Measurements from ENCODE around the gene MTPN.
A peak's percentile ranks its signal among the peaks of the same experiment; 100 is the strongest.

MTPN gene

DNA sequence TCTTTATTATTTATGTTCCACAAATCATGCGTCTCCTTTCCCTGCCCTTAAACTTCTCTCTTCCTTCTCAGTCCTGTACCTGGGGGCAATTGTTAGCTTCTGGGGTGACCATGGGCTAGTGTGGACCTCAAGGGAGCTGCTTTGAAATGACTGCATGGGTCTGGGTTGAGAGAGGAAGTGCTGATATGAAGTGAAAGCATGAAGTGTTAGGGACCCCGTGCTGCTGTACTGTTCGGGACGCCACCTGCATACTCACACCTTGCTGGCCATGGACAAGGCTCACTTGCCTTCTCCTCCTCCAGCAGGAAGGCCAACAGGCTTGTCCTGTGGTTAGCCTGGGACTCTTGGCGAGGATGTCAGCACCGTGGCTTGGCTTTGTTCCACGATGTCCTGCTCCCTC, 56.7 kb downstream of the MTPN start:
- DNase-seq: no peak

DNA sequence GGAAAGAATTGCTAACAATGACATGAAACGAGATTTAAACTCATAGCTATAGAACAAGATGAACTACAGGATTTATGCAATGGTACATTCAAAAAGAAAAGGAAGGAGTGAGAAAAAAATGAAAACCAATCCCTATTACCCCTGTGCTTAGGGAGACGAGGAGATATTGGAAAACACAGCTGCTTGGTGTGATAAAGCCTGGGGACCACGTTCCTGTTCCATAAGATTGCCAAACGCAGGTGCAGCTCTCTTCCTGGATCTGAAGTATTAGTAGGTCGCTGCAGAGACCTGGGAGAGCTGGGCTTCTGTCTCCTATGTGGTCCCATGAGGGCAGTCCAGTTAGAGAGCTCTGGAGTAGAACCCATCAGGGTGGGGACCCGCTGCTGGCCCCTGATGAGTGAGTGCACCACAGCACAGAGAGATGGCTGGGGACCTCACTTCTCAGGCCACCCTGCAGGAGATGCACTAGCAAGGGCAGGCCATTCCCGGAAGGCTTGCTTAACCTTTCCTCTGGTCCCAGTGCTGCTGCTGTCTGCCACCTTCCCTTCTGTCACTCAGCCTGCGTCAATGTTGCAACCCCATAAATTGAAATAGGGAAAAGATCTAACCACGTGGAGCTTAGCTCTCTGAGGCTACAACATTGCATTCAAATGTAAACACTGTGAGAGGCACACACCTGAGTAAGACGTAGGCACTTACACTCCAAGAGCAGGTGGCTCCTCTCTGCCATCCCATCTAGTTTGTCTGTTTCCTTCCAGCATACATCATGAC, 57.9 kb downstream of the MTPN start:
- no peak for DNase-seq

DNA sequence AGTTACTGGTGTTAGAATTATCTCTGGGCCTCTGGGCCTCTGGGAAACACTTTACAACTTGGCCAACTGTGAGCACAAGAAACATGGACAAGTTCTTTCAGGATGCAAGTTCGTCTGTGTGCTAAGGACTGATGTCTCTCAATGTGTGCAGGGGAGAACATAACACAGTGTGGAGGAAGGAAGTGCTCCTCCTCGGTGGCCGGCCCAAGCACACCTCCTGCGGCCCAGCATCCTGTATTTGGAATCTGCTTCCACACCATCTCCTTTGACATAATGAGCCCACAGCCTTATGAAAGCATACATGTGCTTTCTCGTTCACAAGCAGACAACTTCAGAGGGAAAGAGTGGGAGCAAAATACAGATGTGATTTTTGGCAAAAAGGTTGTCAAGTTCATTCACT, 59.0 kb downstream of the MTPN start:
- no peak for DNase-seq

DNA sequence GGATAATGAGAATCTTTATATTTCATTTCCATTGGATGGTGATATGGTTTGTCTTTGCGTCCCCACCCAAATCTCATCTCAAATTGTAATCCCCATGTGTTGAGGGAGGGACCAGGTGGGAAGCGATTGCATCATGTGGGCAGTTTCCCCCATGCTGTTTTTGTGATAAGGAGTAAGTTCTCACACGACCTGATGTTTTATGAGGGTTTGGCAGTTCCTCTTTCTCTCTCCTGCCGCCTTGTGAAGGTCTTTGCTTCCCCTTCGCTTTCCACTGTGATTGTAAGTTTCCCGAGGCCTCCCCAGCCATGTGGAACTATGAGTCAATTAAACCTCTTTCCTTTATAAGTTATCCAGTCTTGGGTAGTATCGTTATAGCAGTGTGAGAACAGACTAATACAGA, 59.4 kb downstream of the MTPN start:
- no peak for DNase-seq

DNA sequence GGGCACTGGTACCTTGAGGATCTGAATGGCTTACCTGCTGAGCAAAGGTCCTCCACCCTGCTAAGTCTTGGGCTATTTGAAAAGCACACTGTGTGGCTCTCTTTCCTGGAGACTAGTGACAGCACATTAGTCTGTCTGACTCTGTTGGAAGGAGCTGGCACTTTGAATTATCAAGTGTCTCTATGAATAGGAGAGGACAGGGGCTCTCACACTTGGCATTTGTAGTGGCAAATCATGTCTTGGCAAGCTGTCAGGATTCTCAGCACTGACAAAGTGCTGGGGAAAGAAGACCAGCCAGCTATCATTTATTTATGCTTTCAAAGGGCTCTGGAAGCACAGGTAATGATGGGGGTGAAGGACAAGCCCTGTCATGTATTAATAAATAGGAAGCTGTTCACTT, 62.8 kb downstream of the MTPN start:
- peak in 1 of 2 experiments; percentile 61 for DNase-seq

DNA sequence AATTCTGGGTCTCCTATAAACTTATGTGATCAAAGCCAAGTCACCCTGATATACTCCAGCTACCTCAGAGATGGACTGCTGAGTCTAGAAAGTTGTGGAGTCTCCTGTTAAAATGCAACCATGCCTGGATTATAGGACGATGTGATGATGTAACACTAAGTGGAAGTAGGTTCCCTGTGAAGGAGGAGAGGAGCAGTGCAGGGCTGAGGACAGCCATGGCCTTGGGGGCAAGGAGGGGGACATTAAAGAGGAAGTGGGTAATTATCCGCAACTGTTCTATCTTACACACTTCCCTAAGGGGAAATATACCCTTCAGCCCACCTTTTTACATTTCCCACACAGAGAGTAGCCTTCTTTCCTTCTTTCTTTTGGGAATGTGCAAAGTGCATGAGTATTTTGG, 63.8 kb downstream of the MTPN start:
- DNase-seq: no peak

DNA sequence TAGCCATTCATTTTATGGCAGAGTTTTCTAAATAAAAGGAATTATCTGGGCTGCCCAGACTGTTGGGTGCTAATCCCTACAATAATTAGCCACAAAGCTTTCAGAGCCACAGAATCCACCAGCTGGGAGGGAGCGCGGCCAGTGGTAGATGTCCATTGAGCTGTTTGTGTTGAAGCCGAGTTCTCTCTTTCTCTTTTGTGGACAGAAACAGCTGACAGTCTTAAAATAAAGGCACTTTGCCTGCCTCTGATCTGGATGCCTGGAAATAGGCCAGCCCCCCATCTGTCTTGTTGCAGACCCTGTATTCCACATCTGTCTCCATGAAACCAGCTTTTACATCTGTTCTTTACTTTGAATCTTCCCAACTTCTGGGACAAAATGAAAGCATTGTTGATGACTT, 66.1 kb downstream of the MTPN start:
- peak in 1 of 2 experiments; percentile 24 for DNase-seq

DNA sequence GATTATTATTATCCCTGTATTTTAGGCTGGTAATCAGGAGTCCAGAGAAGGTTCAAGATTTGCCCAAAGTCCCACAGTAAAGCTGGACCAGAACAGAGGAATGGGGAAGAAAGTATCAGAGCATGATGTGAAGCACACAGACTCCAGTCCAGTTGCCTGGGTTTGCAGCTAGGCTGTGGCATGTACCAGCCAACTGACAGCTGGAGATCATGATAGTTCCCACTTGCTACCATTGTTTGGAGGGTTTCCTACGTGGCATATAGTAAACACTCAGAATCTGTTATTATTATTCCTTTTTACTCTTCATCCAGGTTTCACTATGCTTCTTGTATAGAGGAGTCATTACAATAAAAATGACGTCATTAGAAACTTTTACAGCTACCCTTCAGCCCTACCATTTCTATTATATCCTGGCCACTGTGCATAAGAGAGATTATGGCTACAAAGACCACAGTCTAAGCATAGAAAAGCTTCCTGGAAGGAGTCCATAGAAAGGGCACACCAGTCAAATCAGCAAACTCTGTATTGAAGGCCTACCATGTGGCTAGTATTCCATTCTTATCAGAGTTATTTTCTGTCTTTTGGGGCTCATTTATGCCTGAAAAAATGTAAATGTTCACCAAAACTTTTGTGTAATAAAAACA, 66.6 kb downstream of the MTPN start:
- no peak for DNase-seq

DNA sequence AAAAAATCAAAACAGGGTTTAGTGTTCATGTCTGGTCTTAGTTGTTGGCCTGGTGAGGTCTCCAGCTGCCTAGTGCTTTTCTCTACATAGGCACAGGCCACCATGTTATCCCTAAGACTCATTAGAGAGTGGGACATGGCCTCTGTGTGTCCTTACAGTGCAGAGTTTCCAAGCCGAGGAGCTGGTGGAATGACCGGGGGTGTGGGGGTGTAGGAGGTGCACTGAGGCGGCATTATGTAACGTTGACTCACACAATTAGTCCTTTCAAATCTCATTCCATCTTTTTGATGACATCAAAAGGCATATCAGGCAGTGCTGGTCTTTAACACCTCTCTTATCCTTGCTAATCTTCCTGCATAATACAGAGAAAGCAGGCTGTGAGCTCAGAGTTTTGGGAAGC, 71.3 kb downstream of the MTPN start:
- DNase-seq: no peak

DNA sequence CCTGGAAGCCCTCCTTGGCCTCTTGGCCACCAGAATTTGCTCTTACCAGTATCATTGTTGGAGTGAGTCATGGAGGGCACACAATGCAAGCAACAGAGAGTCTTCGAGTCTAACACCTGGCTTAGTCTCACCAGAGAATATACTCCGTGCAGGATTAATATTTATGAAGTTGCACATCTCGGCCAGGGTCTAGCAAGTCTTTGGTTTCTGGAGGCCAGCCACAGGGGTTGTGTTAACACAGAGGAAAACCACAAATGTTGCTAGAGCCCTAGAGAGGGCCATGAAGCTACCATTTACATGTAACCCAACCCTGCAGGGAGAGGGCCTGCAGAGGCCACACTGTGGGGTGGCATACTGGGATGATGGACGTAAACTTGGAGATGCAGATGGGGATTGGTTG, 71.8 kb downstream of the MTPN start:
- DNase-seq: no peak

DNA sequence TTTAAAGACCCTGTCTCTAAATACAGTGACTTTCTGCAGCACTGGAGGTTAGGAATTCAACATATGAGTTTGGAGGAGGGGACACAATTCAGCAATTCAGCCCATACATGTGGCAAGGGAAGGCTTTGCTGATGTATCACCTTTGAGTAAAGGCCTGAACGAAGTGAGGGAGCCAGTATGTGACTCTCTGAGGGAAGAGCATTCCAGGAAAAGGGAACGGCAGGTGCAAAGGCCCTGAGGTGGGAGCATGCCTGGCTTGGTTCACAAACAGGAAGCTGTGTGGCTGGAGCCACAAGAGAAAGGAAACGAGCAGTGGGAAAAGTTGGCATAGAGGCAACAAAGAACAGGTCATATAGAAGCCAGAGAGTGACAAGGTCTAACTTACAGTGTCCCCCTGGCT, 72.9 kb downstream of the MTPN start:
- DNase-seq: no peak

DNA sequence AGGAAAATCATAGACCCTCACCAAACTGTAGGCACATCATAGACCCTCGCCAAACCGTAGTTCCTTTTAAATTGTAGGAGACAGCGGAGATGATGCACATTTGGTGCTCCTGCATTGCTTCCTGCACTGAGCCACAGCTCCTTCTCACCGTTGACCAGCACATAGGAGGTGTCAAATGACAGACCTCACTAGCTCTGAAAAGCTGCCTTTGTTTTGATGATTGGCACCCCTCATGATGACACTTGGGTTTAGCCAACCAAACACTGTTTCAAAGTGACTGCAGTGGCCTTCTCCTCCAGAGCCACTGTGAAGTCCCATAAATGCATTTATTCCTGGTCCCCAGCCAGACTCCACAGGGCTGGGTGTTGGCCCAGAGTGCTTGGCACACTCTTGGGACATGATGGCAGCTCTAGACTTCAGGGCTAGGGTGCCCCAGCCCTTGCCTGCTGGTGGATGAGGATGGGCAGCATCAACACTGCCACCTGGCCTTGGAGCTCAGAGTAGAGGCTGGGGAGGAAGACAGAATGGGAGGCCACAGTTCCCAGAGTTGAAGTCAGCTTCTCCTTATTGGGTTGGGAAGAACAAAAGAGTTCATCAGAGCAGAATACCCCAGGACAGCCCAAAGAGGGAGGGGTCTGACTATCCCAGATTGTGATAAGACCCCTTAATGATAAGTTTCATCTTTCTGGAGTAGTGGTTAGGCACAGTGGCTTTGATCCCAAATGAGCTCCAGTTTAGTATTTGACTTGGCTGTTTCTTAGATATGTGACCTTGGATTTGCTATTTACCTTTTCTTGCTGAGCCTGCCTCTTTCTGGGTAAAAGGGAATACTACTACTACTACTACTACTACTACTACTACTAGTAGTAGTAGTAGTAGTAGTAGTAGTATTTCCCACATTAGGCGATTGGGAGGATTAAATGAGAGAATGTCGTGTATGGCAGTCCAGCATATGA, 75.3 kb downstream of the MTPN start:
- peak in 1 of 2 experiments; percentile 7 for DNase-seq

DNA sequence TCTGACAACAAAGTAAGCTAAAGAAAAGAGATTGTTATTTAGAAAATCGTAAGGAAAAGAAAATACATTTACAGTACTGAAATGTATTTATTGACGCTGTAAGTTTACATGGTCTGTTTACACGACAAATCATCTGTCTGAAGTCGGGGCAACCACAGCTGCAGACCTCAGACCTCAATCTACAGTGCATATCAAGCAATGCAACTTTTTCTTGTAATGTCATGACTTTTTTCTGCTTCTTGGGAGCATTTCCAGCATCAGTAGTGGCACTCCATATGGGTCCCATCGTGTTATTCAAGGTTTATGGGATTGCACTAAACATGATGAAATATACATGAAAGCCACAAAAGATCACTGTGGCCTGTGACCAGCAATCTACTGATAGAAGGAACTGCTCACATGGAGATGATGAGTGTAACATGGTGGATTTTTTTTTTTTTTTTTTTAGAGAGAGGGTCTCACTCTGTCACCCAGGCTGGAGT, 77.1 kb downstream of the MTPN start:
- no peak for DNase-seq

DNA sequence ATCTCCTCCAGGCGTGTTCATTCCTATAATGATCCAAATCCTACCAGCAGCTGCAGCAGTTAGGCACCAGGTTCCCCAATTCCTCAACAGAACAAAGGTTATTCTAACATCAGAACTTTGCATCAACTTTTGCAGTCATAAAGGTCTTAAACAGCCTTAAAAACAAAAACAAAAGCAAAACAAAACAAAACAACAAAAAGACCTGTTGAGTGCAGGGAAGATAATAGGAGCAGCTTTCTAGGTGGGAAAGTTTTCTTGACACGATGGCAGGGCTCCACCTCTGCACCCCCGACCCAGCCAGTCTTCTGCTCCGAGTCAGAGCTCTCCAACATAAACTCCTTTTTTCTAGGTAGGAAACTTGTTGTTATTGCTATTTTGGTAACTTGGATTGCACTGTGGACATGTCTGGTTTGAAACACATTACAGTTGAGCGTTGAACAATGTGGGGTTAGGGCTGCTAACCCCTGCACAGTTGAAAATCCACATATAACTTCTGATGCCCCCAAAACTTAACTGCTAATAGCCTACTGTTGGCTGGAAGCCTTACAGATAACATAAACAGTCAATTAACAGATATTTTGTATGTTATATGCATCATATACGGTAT, 77.6 kb downstream of the MTPN start:
- DNase-seq: no peak

DNA sequence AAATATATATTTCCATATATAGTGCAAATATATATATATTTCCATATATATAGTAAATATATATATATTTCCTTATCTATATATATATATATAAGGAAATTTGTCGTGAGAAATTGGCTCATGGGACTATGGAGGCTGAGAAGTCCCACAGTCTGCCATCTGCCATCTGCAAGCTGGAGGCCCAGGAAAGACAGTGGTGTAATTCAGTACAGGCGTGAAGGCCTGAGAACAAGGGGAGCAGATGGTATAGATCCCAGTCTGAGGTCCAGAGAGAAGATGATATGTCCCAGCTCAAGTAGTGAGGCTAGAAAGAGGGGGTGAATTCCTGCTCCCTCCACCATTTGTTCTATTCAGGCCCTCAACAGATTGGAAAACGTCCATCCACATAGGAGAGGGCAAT, 78.9 kb downstream of the MTPN start:
- peak in 1 of 2 experiments; percentile 61 for DNase-seq

DNA sequence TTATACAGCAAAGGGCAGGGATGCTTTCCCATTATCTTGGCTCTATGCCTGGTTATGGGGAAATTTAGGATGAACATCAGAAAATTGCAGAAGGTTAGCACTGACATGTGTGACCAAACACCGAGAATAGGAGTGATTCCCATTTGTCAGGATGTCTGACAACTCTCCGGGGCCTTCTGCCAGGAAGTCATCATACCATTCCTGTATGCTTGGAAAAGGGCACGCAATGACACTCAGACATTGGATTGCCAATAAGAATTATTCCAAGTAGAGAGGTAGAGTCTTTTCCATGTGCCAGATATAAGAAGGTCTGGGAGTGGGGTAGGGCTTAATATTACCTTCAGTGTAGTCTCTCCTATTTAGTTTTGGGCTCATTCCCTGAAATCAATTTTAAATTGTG, 82.3 kb downstream of the MTPN start:
- DNase-seq: peak in 1 of 2 experiments; percentile 11

DNA sequence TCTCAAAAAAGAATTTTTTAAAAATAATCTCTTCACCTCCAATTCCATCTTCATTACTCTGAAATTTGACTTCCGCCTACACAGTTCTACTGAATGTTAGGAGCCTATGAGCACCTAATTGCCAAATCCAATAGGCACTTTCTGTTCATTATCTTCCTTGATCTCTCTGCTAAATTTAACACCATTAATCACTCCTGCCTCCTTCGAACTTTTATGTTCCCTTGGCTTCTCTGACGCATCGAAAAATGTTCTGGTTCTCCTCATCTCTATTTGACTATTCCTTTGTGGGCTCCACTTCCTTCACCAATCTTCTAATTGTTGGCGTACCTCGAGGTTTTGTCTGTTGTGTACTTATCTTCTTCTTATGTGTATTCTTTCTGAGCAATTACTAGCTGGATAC, 87.3 kb downstream of the MTPN start:
- no peak for DNase-seq

DNA sequence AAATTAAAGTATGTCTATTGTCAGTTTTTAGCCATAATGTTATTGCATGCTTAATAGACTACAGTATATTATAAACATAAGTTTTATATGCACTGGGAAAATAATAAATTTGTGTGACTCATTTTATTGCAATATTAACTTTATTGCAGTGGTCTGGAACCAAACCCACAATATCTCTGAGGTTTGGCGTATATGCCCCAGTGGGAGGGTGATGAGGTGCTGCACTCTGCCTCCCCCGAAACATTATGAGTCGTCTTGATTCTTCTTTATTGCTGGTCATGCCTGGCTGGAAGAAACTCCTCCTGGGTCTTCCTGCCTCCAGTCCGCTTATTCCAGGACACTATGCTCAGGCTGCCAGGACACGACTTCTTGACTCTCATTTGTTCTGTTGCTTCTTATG, 88.4 kb downstream of the MTPN start:
- DNase-seq: no peak

DNA sequence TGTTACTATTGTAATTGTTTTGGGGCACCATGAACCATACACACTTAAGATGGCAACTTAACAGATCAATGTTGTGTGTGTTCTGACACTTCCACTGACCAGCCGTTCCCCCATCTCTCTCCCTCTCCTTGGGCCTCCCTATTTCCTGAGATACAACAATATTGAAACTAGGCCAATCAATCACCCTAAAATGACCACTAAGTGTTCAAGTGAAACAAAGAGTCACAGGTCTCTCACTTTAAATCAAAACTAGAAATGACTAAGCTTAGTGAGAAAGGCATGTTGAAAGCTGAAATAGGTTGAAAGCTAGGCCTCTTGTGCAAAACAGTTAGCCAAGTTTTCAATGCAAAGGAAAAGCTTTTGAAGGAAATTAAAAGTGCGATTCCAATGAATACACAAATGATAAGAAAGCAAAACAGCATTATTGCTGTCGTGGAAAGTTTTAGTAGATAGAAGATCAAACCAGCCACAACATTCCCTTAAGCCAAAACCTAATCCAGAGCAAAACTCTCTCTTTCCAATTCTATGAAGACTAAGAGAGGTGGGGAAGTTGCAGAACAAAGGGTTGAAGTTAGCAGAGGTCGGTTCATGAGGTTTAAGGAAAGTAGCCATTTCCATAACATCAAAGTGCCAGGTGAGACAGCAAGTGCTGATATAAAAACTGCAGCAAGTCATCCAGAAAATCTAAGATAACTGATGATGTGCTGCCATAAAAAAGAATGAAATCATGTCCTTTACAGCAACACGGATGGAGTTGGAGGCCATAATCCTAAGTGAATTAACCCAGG, 90.6 kb downstream of the MTPN start:
- no peak for DNase-seq

DNA sequence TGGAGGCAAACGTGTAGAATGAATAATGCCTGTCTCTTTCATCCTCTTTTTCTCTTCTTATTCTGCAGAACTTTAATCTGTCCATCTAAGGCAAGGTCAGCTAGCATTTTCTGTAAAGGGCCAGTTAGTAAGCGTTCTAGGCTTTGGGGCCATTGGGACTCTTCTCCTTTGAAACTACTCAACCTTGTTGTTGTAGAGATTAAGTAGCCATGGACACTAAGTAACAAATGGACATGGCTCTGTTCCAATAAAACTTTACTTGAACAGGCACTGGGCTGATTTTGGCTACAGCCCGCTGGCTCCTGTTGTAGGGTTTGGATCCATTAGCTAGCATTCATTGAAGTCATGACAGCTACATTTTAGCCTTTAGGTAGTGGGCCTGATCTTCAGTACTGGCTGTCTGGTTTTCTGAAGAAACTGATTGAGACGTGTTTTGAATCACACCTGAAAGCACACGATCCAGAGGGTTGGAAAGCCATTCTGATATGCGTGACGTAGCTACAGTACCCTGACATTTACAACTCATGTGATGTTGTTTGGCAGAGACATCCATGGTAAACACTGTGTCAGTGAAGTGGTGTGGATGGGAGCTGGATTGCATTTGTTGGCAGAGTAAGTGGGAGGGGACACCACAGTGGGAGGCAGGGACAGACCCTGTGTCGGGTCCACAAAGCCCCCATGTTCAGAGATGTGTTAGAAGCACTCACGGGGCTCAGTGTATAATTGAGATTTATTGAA, 92.5 kb downstream of the MTPN start:
- no peak for DNase-seq

DNA sequence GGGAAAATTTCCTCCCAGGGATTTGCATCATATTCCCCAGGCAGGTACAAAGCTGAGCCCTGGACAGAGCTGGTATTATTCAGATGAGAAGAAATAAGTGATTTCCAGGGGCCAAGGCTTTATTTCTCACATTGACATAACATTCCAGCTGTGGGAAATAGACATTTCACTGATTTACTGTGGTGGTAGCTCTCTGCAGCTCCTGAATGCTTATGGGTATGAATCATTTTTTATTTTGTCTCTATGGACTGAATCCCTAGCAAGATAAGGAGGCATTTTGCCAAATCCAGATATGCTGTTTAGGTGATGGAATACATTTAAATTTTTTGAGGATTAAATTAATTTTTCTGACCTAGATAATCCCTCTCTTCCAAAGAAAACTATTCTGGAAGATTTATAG, 97.9 kb downstream of the MTPN start:
- no peak for DNase-seq
